Stomach (tissue), 4 donors: ENCODE measurements around the gene ARL16.

Experiments used
- CTCF ChIP-seq, 7 experiments: fragments of 450-650 bp in 4 of 7; fragments of 200-600 bp in 3 of 7; sonication (generic) in 3 of 7; IDR thresholded peaks; one replicate each; pipeline ENCODE4 v1.5.1; 2016 to 2019; ENCODE audit warnings: antibody characterized with exemption in 7 of 7, control low read depth in 2 of 7, mild to moderate bottlenecking in 1 of 7
- EP300 ChIP-seq: sonication (generic); formaldehyde crosslinking; IDR thresholded peaks from one replicate; pipeline ENCODE4 v1.6.1; 2017; ENCODE audit warnings: antibody characterized with exemption
- POLR2A ChIP-seq, 4 donors: fragments of 450-650 bp; IDR thresholded peaks; one replicate each; pipeline ENCODE4 v1.6.1; 2016; ENCODE audit warnings: antibody characterized with exemption in 4 of 4, control low read depth in 2 of 4, mild to moderate bottlenecking in 1 of 4, moderate library complexity in 1 of 4
- POLR2AphosphoS5 ChIP-seq, 3 donors: sonication (generic); formaldehyde crosslinking; IDR thresholded peaks; one replicate each; pipeline ENCODE4 v1.6.1; 2016; ENCODE audit warnings: antibody characterized with exemption in 3 of 3

GRCh38 chr17:81631482-81631881 is 52.1 kb downstream of the ARL16 start:
- TF ChIP-seq CTCF (IDR thresholded peaks at IDR 0.05) (no peak), POLR2AphosphoS5 (IDR thresholded peaks at IDR 0.05) (no peak), EP300 (no peak), POLR2A (IDR thresholded peaks at IDR 0.05) (no peak)
